ENCODE data around the gene ARHGAP15. TPM values are rescaled to one million over a fixed set of nuclear protein-coding genes. Genes with fewer than 3 reads are reported as not detected.

Gene ARHGAP15
- total and polyA plus RNA-seq, 3 donors from 2014 or later, result 2.2 to 15.0 (median 7.7) TPM

GRCh38 chr2:143640826-143641225 lies 511.6 kb downstream of the ARHGAP15 start:
- intact Hi-C loops (cut with DNase I; ENCODE audit: low total_unique reads), result no loop called here
- no peak overlapping the region for H3K27ac ChIP-seq
- TF ChIP-seq POLR2A (IDR thresholded peaks at IDR 0.05), result no peak
- TF ChIP-seq CTCF (IDR thresholded peaks at IDR 0.05), result no peak
- DNase-seq, result no peak
- no peaks in the 10 kb centered on the region for H3K9me3 ChIP-seq
- no peaks in the 10 kb centered on the region for H3K27me3 ChIP-seq
- no peak overlapping the region for H3K4me3 ChIP-seq
- H3K36me3 ChIP-seq (ENCODE audit: low read depth, missing control alignments), result no peaks in the 10 kb centered on the region
- no peaks in the 10 kb centered on the region for H3K4me1 ChIP-seq
- 87 to 95% methylated on average over 5 of the region's 5 CpGs for WGBS, 2 donors

- H3K4me1 ChIP-seq, result no peaks in the 10 kb centered on the region
- intact Hi-C loops (cut with DNase I; ENCODE audit: low total_unique reads), result no loop called here
- WGBS, 2 donors, result 84 to 89% methylated on average over 5 of the region's 5 CpGs
- H3K9me3 ChIP-seq, result no peaks in the 10 kb centered on the region
- no peak for DNase-seq
- no peaks in the 10 kb centered on the region for H3K27me3 ChIP-seq
- no peak overlapping the region for H3K27ac ChIP-seq
- TF ChIP-seq POLR2A (IDR thresholded peaks at IDR 0.05), result no peak
- no peak for TF ChIP-seq CTCF (IDR thresholded peaks at IDR 0.05)
- H3K36me3 ChIP-seq (ENCODE audit: low read depth, missing control alignments), result no peaks in the 10 kb centered on the region
- H3K4me3 ChIP-seq, result no peak overlapping the region
Observed at GRCh38 chr2:143645921-143646645, 516.9 kb downstream of the ARHGAP15 start.

DNA sequence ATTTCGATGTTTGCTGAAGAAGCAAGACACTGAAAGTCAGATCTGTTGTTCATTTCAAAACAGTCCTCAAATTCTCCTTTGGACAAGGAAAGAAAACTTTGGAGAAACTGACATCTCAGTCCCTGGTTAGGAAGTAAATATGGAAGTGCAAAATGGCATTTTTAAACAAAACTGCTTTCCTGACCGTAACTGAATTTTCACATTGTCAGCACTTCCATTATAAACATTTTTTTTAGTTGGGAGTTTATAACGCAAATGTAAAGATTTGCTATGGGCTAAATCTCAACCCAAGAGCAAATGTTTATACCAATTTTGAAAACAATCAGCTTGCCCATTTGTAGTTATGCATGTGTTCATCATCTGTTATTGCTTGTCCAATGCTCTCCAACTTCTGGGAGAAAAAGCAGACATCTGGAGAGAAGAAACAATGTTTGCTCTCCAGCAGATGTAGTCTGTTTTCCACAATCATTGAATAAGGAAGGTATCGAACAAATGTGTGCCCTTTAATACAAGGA lies 520.1 kb downstream of the ARHGAP15 start:
- no peaks in the 10 kb centered on the region for H3K27me3 ChIP-seq
- no peak overlapping the region for H3K27ac ChIP-seq
- H3K4me3 ChIP-seq, result no peak overlapping the region
- 94 to 96% methylated on average over 4 of the region's 4 CpGs for WGBS, 2 donors
- TF ChIP-seq CTCF (IDR thresholded peaks at IDR 0.05) (no peak), POLR2A (IDR thresholded peaks at IDR 0.05) (no peak)
- H3K4me1 ChIP-seq, result no peaks in the 10 kb centered on the region
- DNase-seq, result no peak
- H3K36me3 ChIP-seq (ENCODE audit: low read depth, missing control alignments), result no peaks in the 10 kb centered on the region
- intact Hi-C loops (cut with DNase I; ENCODE audit: low total_unique reads), result no loop called here
- no peaks in the 10 kb centered on the region for H3K9me3 ChIP-seq

DNA sequence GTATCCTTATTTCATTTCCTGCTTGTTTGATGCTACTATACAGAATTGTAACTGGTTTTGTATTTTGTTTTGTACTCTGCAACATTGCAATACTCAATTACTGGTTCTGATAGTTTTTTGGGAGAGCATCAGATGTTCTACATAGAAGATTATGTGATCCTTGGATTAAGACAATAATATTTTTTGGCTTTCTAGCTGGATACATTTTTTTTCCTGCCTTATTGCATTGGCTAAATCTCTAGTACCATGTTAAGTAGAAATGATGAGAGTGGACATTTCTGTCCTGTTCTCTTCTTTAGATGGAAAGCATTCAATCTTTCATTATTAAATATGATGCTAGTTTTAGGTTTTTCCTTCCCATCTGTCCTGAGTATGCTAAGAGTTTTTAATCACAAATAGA lies 523.5 kb downstream of the ARHGAP15 start:
- no peaks in the 10 kb centered on the region for H3K9me3 ChIP-seq
- intact Hi-C loops (cut with DNase I; ENCODE audit: low total_unique reads), result no loop called here
- H3K4me1 ChIP-seq, result no peaks in the 10 kb centered on the region
- no peak for TF ChIP-seq POLR2A (IDR thresholded peaks at IDR 0.05)
- no peak for TF ChIP-seq CTCF (IDR thresholded peaks at IDR 0.05)
- DNase-seq, result no peak
- no peak overlapping the region for H3K4me3 ChIP-seq
- H3K27ac ChIP-seq, result no peak overlapping the region
- H3K27me3 ChIP-seq, result no peaks in the 10 kb centered on the region
- no peaks in the 10 kb centered on the region for H3K36me3 ChIP-seq (ENCODE audit: low read depth, missing control alignments)

DNA sequence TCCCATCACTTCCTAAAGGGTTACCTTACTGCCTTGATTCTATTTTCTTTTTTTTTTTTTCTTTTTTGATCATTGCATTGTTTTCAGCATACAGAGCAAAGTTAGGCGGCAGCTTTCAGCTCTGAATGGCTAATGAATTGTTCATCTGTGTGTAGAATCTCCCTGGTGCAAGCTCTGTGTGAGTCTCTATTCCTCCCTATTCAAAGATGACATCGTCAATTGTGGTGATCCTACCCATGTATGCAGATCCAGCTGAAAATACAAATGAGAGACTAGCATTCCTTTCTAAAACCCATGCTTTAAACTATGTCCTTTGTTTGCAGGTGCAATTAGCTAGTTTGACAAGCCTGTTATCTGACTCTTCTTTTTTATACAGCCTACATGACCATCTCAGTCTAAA lies 539.0 kb downstream of the ARHGAP15 start:
- TF ChIP-seq CTCF (IDR thresholded peaks at IDR 0.05), result no peak
- no peak for TF ChIP-seq POLR2A (IDR thresholded peaks at IDR 0.05)
- WGBS, 2 donors, result 94 to 95% methylated on average over 2 of the region's 2 CpGs
- Histone ChIP-seq H3K4me3 (no peak overlapping the region), H3K27ac (no peak overlapping the region), H3K36me3 (ENCODE audit: low read depth, missing control alignments) (no peaks in the 10 kb centered on the region), H3K4me1 (no peaks in the 10 kb centered on the region), H3K27me3 (no peaks in the 10 kb centered on the region), H3K9me3 (no peaks in the 10 kb centered on the region)
- intact Hi-C loops (cut with DNase I; ENCODE audit: low total_unique reads), result no loop called here
- DNase-seq, result no peak
